NB4 (cell line): ENCODE measurements around the gene CASKIN2.

Source experiments
- DNase-seq: peaks from one replicate; pipeline ENCODE4 v3.0.0; 2010; ENCODE audit warnings: low read depth
- H3K4me3 ChIP-seq: one replicate; pipeline ENCODE4 v1.5.1; 2011; ENCODE audit warnings: mild to moderate bottlenecking, low read depth, low read length, moderate library complexity
- CTCF ChIP-seq: IDR thresholded peaks from one replicate; pipeline ENCODE4 v1.5.1; 2012; ENCODE audit warnings: low read depth, low read length
- MAX ChIP-seq: IDR thresholded peaks from 2 replicates; pipeline ENCODE4 v1.6.1; 2011; ENCODE audit warnings: low read depth, low read length
- MYC ChIP-seq: IDR thresholded peaks from 2 replicates; pipeline ENCODE4 v1.6.1; 2011; ENCODE audit warnings: low read depth, low read length
- POLR2A ChIP-seq: IDR thresholded peaks from 2 replicates; pipeline ENCODE4 v1.6.1; 2011; ENCODE audit warnings: mild to moderate bottlenecking; ENCODE audit not compliant: insufficient read length; ENCODE audit errors: extremely low read depth

CASKIN2 gene

GRCh38 chr17:75474736-75475135 is 40.6 kb downstream of the CASKIN2 start:
- no peak overlapping the region for H3K4me3 ChIP-seq
- no peak for DNase-seq
- TF ChIP-seq POLR2A, result no peak
- no peak for TF ChIP-seq CTCF
- no peak for TF ChIP-seq MAX
- TF ChIP-seq MYC, result no peak

- TF ChIP-seq MYC, result no peak
- no peak for TF ChIP-seq MAX
- TF ChIP-seq CTCF, result no peak
- TF ChIP-seq POLR2A, result no peak
- no peak overlapping the region for H3K4me3 ChIP-seq
- DNase-seq, result peak; percentile 77
Observed at GRCh38 chr17:75473246-75473645, 42.1 kb downstream of the CASKIN2 start.

- TF ChIP-seq POLR2A, result no peak
- no peak for TF ChIP-seq CTCF
- TF ChIP-seq MAX, result no peak
- no peak for TF ChIP-seq MYC
- DNase-seq, result no peak
- no peak overlapping the region for H3K4me3 ChIP-seq
Observed at GRCh38 chr17:75472119-75472518, 43.2 kb downstream of the CASKIN2 start.

GRCh38 chr17:75471207-75471606 is 44.1 kb downstream of the CASKIN2 start:
- no peak for TF ChIP-seq POLR2A
- no peak for TF ChIP-seq CTCF
- no peak overlapping the region for H3K4me3 ChIP-seq
- no peak for DNase-seq

- TF ChIP-seq MYC (no peak), POLR2A (no peak), MAX (no peak), CTCF (no peak)
- no peak for DNase-seq
- H3K4me3 ChIP-seq, result no peak overlapping the region
Observed at GRCh38 chr17:75468779-75469373, 46.5 kb downstream of the CASKIN2 start.

- DNase-seq, result no peak
- no peak for TF ChIP-seq MAX
- no peak for TF ChIP-seq MYC
- no peak for TF ChIP-seq POLR2A
- TF ChIP-seq CTCF, result no peak
- no peak overlapping the region for H3K4me3 ChIP-seq
Observed at GRCh38 chr17:75468291-75468754, 47.0 kb downstream of the CASKIN2 start.
